D341Med (cell line): ENCODE data around the gene IL32.
"Not testable (repeated sequence)": the region's sequence is repeated elsewhere in the genome, so short reads cannot be mapped to it uniquely, and the experiment has no call there.

Source experiments
- DNase-seq: peaks from one replicate; pipeline ENCODE4 v3.0.0; 2012; ENCODE audit warnings: low spot score

Gene IL32

DNA sequence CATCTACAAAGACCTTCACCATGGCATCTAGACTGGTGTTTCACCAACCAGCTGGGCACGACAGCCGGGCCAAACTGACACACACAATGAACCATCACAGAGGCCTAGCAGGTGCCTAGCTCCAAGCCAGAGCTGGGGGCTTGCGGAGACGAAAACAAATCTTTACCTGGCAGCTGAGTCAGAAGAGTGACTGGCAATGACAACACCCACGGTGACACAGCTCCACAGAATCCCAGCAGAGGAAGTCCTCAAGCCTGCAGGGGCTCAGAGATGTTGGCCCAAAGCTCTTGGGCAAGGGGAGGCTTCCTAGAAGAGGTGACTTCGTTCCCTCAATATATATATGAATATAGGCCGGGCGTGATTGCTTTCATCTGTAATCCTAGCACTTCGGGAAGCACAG lies 13.9 kb upstream of the IL32 start:
- no peak for DNase-seq

DNA sequence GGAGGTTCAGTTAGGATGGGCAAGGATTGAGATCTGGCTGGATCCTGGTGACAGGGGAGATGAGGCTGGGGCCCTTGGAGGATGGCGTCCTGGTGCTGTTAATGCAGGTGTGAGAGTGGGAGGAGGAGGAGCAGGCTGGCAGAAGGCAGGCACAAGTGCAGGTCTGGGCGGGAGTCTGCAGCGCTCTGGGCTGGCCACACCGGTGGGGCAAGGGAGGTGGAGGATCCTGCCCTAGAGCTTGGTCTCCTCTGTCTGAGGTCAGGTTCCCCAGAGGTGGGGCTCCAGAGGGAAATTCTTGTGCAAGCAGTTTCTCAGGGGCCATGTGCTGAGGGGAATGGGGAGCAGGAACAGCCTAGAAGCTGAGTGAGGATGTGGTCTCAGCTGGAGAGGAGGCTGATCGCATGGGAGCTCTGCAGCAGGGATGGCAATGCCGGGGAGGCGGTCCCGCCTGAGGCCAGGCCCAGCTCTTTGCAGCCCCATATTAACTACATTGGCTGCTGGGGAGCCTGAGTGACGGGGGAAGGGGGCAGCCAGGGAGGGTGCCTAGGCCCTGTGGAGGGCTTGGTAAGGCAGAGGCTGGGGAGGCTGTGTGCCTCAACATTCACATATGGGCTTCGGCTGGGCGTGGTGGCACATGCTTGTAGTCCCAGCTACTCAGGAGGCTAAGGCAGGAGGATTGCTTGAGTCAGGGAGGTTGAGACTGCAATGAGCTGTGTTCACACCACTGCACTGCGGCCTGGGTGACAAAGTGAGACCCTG lies 12.7 kb upstream of the IL32 start:
- not testable (repeated sequence) for DNase-seq

DNA sequence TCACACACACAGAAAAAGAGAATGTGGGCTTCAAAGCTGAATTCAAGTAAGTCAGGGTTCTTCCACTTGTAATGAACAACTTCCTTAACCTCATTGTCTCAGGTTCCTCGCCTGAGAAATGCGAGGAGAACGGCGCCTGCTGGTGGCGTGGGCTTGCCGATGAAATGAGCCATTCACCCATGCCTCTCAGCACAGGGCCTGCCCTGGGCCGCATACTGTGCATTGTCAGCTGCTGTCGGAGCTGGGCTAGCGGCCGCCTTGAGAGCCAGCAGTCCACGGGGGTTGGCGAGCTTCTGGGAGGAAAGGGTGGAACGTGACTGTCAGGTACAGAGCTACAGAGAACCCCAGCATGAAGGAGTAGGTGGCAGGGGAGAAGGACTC lies 12.1 kb upstream of the IL32 start:
- DNase-seq, result not testable (repeated sequence)

DNA sequence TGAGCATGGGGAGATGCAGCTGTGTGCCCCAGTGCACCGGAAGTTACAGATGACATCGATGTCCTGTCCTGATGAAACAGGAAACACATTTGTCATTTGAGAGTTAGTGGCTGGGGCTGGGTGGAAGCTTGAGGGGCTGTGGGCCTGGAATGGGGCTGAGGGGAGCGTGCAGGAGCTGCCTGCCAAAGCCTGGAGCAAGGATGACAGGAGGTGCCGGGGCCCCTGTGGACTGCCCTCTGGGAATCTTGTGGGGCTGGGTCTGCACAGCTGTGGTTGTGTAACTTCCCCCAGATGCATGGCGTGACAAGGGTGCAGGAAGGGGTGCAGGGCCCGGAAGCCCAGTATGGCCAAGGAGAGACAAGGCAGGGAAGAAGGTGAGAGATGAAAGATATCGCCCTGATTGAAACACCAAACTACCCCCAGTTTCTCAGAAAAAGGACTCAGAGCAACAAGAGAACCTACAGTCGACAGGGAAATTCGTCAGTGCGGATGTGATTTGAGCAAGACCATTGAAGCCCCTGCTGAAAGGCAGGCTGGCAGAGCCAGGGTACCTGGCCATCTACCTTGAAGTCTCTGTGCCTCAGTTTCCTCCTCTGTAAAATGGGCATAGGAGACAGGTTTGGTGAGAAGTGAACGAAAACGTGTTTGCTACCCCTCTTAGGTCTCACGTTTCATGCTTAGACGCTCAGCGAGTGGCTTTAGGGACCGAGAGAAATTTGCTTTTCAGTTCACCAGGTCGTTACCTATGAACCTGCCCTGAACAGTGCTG lies 10.3 kb upstream of the IL32 start:
- DNase-seq, result no peak

DNA sequence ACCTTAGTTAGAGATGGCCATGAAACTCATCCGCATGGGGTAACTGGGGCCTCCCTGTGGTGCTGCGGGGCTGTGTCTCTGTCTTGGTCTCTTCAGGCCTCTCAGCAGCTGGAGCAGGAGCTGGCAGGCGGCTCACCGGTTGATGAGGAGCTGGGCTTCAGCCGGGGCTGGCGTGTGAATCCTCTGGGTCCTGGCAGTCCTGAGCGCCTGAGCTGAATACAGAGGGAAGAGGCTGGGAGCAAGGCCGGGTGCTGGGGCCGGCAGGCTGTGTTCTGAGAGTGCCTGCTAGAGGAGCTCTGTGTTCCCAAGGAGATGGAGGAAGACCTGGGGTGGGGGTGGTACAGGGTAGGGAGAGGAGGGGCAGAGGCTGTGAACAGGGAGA lies 9.7 kb upstream of the IL32 start:
- not testable (repeated sequence) for DNase-seq

DNA sequence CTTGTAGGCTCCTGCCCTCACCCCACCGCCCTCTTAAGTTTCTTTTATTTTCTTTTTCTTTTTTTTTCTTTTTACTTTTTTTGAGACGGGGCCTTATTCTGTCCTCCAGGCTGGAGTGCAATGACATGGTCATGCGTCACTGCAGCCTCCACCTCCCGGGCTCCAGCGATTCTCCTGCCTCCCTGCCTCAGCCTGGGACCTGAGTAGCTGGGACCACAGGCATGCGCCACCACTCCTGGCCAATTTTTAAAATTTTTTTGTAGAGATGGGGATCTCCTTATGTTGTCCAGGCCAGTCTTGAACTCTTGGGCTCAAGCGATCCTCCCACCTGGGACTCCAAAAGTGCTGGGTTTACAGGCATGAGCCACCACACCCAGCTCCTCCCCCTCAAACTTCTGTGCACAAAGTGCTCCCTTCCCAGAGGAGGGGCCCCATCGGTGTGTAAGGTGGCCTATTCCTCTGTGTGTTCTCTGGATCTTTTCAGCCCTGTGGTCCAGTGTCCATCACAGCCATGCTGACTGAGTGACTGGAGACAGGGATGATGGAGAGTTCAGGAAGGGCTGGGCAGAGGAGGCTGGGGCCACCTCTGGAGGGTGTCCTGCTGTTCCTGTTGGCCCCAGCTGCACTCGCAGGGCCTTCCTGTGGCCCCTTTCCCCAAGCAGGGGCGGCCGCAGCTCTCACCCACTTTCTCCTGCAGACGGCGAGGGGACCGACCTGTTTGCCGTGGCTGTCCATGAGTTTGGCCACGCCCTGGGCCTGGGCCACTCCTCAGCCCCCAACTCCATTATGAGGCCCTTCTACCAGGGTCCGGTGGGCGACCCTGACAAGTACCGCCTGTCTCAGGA lies 8.9 kb upstream of the IL32 start:
- DNase-seq, result no peak

DNA sequence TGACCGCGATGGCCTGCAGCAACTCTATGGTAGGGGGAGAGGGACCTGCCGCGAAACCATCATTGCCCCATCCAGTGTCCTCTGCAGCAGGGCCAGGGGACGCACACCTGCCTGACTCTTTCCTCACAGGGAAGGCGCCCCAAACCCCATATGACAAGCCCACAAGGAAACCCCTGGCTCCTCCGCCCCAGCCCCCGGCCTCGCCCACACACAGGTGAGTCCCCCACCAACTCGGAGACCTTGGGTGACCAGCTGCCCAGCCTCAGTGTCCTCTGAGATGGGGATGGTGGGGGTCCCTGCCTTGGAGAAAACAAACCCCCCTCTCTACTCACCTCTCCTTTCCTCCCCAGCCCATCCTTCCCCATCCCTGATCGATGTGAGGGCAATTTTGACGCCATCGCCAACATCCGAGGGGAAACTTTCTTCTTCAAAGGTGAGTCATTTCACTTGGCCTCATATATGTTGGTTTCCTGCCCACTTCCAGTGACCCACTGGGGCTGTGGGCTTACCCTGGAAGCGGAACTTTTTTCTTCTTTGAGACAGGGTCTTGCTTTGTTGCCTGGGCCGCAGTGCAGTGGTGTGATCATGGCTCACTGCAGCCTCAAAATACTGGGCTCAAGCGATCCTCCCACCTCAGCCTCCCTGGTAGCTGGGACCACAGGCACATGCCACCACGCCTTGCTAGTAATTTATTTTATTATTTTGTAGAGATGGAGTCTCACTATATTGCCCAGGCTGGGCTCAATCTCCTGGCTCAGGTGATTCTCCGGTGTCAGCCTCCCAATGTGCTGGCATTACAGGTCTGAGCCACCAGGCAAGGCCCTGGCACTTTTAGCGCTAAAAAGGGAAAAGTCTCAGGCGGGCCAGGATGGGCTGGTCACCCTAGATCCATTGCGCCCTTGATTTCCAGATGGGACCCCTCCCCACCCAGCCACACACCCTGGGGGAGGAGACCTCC lies 8.0 kb upstream of the IL32 start:
- no peak for DNase-seq

DNA sequence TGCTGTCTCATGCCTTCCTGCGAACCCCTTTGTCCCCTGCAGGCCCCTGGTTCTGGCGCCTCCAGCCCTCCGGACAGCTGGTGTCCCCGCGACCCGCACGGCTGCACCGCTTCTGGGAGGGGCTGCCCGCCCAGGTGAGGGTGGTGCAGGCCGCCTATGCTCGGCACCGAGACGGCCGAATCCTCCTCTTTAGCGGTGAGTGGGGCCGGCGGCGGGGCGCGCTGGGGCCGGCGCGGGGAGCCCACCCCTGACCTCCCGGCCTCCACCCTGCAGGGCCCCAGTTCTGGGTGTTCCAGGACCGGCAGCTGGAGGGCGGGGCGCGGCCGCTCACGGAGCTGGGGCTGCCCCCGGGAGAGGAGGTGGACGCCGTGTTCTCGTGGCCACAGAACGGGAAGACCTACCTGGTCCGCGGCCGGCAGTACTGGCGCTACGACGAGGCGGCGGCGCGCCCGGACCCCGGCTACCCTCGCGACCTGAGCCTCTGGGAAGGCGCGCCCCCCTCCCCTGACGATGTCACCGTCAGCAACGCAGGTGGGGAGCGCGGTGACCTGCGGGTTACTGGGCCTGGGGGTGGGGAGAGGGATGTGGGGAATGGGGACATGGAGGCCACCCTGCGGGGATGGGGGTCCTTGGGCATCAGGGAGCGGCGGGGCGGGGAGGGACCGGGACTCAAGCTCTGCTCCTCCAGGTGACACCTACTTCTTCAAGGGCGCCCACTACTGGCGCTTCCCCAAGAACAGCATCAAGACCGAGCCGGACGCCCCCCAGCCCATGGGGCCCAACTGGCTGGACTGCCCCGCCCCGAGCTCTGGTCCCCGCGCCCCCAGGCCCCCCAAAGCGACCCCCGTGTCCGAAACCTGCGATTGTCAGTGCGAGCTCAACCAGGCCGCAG lies 7.1 kb upstream of the IL32 start:
- DNase-seq, result peak; percentile 66

DNA sequence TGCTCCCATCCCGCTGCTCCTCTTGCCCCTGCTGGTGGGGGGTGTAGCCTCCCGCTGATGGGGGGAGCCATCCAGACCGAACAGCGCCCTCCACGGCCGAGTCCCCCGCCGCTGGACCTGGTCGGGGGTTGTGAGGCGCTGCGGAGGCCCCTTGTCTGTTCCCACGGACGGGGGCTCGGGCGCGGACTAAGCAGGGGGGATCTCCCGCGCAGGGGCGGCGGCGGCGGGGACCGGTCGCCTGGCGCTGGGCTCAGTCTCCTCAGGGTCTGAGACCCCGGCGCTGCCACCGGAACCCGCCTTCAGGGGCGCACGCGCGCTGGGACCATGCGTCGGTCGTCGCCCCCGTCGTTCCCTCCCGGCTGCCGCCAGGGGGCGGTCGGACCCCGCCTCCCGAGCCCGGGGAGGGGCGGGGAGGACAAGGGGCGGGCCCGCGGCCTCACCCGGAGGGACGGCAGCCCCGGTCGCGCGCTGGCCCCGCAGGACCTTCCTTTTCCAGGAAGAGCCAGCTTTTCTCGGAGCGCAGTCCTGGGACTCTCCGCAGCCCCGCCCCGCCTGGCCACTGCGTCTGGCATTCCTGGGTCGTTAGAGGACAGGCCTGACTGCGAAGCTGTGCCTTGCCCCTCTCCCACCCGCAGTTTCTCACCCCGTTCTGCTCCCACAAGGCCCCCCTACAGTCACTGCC lies 6.3 kb upstream of the IL32 start:
- DNase-seq, result peak; percentile 98

DNA sequence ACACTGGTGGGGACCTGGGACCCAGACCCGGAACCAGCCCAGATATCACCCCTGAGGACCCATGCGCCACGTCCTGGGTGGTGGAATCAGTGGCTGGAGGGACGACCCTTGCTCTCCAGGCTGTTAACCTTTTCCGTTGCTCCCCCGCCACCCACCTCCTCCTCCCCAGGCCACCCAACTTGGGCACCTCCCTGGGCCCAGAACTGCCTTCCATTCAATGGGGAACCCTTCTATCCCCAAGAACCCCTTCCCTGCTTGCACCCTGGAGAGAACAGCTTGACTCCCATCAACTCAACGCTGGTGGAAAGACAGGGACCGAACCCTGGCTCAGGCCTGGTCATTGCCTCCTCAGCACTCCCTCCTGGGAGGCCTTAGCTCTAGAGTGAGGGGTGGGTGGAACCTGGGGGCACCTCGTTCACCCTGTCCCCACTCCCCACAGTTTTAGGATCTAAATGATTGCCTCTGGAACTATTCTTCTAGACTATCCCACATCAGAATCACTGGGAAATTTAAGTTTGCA lies 5.7 kb upstream of the IL32 start:
- DNase-seq, result no peak

DNA sequence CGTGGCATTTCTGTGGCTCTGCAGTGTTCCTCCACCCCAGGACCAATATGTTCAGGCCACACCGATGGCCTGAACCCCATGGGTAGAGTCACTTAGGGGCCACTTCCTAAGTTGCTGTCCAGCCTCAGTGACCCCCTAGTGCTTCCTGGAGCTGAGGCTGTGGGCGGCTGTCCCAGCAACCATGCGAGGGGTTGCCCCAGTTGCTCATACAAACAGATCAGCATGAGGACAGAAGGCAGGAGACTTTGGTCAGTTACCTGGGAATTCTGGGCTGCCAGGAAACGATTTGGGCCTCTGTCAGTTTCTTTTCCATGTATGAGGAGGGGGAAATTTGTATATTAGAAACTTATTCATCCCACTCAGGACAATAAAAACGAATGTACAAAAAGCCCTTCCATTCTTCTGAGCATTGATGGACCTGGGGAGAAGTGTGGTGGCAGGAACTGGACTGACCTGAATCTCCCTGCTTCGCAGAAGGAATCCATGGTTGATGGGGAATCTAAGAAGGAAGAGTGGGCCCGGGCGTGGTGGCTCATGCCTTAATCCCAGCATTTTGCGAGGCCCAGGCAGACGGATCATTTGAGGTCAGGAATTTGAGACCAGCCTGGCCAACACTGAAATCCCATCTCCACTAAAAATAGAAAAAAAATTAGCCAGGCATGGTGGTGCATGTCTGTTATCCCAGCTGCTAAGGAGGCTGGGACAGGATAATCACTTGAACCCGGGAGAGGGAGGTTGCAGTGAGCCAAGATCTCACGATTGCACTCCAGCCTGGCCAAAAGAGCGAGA lies 4.9 kb upstream of the IL32 start:
- no peak for DNase-seq

DNA sequence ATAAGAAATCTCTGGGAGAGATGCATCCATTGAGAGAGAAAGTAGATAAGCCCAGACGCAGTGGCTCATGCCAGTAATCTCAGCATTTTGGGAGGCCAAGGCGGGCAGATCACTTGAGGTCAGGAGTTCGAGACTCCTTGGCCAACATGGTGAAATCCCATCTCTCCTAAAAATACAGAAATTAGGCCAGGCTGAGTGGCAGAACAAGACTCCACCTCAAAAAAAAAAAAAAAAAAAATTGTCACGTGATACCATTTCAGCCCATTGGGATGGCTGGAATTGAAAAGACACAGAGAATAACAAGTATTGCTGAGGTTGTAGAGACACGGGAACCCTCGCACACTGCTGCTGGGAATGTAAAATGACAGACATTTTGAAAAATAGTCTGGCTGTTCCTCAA lies 2.9 kb upstream of the IL32 start:
- DNase-seq, result no peak

DNA sequence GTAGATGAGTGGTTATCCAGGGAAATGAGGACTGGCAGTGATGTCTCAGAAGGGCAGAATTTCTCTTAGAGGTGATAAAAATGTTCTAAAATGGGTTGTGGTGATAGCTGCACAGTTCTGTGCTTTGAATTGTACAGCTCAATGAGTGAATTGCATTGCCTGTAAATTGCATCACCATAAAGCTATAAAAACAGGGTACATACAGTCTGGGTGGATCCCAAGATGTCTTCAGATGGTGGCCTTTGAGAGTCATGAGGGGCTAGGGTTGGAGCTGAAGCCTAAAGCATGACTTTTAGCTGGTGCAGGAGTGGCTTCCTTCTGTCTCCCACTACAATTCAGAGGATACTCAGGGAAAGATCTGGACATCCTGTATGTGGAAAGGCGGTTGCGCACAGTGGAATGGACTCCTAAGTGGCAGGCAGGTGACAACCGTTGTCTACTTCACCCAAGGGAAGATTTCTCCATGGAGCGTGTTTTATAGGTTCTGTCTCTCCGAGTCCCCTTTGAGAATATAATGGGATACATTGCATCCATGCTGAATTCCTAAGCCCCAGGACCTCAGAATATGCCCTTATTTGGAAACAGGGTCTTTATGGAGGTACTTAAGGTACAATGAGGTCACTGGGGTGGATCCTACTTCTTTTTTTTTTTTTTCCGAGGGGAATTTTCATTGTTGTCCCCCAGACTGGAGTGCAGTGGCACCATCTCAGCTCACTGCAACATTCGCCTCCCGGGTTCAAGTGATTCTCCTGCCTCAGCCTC lies 1.6 kb upstream of the IL32 start:
- DNase-seq, result no peak

DNA sequence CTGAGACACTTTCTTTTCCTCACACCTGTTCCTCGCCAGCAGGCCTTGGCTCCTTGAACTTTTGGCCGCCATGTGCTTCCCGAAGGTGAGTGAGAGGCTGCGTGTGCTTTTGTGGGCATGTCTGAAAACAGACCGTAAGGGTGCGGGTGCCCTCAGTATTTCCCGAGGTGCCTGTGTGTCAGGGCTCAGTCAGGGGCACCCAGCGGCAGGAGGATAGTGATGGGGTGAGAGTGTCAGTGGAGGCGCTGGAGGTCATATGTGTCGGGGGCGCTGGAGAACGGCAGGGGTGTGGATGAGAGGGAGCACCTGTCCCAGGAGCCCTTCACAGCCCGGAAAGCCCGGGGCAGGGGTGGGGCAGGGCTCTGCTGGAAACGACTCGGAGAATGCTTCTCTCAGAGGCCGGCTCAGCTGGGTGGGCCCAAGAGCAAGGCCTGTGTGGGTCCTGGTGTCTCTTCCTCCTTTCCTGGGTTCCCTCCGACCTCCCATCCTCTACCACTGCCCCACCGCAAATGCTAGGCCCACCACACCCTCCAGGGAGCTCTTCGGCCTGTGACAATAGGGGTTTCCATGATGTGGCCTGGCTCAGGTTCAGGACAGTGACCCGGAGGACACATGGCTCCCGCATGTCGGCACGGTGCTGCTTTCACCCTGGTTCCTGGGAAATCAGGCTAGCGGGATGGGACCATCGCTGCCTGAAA lies 451 bp downstream of the IL32 start:
- no peak for DNase-seq

DNA sequence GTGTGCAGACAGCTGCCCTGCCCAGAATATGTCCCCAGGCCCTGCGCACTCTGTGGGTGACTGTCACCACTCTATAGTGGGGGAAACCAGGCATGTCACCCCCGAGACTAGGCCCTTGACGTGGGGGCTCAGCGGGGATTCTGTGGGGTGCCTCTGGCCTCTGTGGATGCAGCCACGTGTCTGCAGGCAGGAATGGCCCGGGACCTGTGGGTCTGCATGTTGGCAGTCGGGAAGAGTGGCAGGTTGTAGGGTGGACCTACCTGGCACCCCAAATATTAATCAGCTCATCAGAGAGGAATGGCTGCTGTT lies 954 bp downstream of the IL32 start:
- no peak for DNase-seq

DNA sequence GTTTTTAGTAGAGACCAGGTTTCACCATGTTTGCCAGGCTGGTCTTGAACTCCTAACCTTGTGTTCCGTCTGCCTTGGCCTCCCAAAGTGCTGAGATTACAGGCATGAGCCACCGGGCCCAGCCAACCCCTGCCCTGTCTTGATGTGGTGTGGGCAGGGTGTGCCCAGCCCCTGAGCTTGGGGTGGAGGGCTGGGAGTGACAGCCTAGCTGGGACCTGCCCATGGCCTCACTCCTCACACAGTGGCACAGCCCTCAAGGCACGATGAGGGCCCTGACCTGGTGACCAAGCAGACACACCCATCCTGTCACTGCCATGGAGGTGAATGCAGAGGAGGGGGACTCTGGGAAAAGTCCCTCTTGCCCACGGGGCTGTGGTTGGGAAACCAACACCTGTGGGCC lies 3.0 kb downstream of the IL32 start:
- DNase-seq, result no peak

DNA sequence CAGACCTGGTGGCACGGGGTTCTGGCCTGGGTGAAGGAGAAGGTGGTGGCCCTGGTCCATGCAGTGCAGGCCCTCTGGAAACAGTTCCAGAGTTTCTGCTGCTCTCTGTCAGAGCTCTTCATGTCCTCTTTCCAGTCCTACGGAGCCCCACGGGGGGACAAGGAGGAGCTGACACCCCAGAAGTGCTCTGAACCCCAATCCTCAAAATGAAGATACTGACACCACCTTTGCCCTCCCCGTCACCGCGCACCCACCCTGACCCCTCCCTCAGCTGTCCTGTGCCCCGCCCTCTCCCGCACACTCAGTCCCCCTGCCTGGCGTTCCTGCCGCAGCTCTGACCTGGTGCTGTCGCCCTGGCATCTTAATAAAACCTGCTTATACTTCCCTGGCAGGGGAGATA lies 3.7 kb downstream of the IL32 start:
- DNase-seq, result not testable (repeated sequence)

DNA sequence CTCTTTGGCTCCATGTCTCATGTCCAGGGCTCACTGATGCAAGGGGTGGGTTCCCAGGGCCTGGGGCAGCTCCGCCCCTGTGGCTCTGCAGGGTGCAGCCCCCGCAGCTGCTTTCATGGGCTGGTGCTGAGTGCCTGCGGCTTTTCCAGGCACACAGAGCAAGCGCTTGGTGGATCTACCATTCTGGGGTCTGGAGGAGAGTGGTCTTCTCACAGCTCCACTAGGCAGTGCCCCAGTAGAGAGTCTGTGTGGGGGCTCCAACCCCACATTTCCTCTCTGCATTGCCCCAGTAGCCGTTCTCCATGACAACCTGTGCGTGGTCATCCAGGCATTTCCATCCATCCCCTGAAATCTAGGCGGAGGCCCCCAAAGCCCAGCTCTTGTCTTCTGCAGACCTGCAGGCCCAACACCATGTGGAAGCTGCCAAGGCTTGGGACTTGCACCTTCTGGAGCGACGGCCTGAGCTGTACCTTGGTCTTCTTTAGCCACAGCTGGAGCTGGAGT lies 5.2 kb downstream of the IL32 start:
- DNase-seq, result no peak
